ENCODE measurements around the gene TRHDE.

DNA sequence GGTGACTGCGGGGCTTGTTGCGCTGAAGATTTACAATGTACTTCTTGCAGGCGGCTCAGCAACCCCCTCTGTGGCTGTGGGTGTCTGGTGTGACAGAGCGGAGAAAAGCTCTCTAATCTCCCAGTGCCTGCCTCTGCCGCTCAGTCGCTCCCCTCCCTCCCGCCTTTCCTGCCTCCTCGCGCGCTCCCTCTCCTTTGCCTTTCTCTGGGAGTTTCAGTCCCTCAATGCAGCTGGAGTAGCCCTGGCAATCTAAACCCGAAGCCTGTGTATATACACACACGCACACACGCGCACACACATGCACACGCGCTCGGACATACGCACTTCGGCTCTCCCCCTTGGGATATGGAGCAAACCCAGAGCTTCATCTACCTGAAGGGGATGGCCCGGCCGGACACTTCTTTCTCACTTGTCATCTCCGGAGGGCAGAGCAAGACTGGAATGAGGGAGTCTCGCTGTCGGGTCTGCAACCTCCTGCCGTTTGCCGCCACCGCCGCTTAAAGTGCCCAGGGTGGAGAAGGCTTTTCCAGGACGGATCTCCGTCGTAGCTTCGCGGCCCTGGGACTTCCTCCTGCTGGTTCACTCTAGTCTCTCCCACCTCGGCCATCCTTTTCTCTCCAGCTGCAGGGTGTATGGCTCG lies 599 bp upstream of the TRHDE start:
- TF ChIP-seq YY1 (IDR thresholded peaks at IDR 0.05; ENCODE audit: insufficient read depth, insufficient read length) = no peak
- no peak for TF ChIP-seq SUZ12 (IDR thresholded peaks at IDR 0.05; ENCODE audit: extremely low read depth, insufficient read depth, insufficient read length)
